AG04449 (cell line): ENCODE data around the gene TXNRD1.

Experiments used
- CTCF ChIA-PET: fragments of 350-600 bp; formaldehyde crosslinking; extraction: SDS; loops from one replicate; lab custom pipeline; 2021; ENCODE audit warnings: antibody characterized with exemption; lab: Yijun Ruan, JAX
- POLR2A ChIA-PET: fragments of 400-600, 350-600 bp; formaldehyde crosslinking; extraction: SDS; loops from one replicate; lab custom pipeline; 2020; ENCODE audit warnings: antibody characterized with exemption, inconsistent platforms; lab: Yijun Ruan, JAX
- DNase-seq: peaks from one replicate; pipeline ENCODE4 v3.0.0-alpha.2; 2010; ENCODE audit warnings: low read depth, low spot score
- H3K4me3 ChIP-seq: 2 replicates; pipeline ENCODE4 v1.5.1; 2011; ENCODE audit warnings: low read depth, mild to moderate bottlenecking, control low read depth, low read length
- TF ChIP-seq, protein P1 (sequence below): IDR thresholded peaks from one replicate; pipeline ENCODE4 v1.5.1; 2011; ENCODE audit warnings: mild to moderate bottlenecking, moderate library complexity, low read length, control low read depth, inconsistent platforms; ENCODE audit not compliant: insufficient read depth; ENCODE audit errors: missing control alignments

The TXNRD1 gene

DNA sequence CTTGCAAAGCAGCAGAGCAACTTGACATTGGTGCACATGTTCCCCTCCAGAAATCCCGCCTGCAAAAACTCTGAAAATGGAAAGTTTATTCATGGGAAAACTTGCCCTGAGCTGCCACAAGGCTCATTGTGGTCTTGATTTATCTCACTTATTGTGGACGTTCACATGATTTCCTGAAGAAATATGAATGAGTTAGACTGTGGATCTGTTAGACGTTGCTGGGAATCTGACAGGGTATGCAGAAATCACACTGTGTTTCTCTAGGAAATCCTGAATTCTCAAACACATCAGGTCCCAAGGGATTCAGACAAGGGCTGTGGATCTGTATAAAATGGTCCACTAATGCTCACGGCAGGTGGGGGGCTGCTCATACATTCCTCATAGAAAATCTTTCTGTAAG is 160.2 kb downstream of the TXNRD1 start:
- POLR2A ChIA-PET = no interaction called here
- DNase-seq = no peak
- CTCF ChIA-PET = interaction anchor here (1.1 to 4.6 kb wide), 2 partner anchors 174 to 501 kb away, joined by 4 to 18 read pairs; no protein-coding TSS in a partner anchor
- H3K4me3 ChIP-seq = no peak overlapping the region
- TF ChIP-seq, protein P1, sequence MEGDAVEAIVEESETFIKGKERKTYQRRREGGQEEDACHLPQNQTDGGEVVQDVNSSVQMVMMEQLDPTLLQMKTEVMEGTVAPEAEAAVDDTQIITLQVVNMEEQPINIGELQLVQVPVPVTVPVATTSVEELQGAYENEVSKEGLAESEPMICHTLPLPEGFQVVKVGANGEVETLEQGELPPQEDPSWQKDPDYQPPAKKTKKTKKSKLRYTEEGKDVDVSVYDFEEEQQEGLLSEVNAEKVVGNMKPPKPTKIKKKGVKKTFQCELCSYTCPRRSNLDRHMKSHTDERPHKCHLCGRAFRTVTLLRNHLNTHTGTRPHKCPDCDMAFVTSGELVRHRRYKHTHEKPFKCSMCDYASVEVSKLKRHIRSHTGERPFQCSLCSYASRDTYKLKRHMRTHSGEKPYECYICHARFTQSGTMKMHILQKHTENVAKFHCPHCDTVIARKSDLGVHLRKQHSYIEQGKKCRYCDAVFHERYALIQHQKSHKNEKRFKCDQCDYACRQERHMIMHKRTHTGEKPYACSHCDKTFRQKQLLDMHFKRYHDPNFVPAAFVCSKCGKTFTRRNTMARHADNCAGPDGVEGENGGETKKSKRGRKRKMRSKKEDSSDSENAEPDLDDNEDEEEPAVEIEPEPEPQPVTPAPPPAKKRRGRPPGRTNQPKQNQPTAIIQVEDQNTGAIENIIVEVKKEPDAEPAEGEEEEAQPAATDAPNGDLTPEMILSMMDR = no peak

DNA sequence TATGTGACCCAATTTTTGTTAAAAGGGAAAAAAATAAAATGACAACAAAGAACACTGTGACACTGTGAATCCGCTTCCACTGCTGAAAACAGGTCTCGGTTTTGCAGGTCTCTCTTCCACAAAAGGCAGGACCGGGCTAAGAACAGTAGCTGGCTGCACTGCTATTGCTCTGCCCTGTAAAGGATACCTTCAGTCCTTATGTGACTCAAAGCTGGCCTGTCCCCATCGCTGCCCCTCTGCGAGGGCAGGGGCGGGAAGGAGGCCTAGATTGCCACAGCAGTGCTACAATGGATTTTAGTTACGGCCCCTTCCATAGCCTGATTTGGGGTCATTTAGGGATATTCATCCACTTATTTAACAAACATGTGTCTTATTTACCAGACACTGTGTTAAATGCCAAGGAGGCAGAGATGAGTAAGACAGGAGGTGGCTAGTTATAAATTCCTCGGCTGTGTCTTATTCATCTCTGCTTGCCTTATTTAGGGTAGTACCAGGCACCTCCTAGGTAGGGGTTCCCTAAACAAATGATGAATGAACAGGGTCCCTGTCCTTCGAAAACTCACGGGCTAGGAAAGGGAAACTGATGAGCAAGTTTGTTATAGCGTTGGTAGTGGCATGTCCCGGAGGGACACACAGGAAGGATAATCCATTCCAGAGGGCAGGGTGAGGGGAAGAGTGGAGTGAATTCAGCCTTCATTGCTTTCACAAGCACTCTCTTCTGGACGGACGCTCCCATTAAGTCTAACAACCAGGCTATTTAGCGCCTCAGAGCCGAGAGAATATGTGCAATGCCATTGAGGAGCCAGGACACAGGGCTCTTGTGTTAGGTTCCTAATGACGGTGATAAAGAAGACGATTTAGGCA is 161.3 kb downstream of the TXNRD1 start:
- TF ChIP-seq, protein P1 = no peak
- DNase-seq = no peak
- H3K4me3 ChIP-seq = no peak overlapping the region
- ChIA-PET POLR2A (no interaction called here), CTCF (interaction anchor here (1.8 to 4.6 kb wide), 2 partner anchors 500 kb away, joined by 9 to 18 read pairs; no protein-coding TSS in a partner anchor)

DNA sequence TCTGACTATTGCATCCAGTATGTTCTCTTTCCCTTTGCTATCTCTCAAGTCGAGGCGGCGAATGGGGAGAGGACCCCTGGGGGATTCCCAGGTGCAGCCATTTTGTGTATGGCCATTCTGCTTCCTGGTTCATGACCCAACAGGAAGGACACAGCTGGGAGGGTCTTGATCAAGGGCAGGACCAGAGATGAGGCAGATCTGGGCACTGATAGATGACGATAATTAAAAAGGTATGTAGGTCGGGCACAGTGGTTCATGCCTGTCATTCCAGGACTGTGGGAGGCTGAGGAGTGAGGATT is 161.9 kb downstream of the TXNRD1 start:
- ChIA-PET CTCF (interaction anchor here (0.9 to 1.8 kb wide), 2 partner anchors 10 to 499 kb away, joined by 3 to 9 read pairs; no protein-coding TSS in a partner anchor), POLR2A (no interaction called here)
- TF ChIP-seq, protein P1 = no peak
- no peak for DNase-seq
- no peak overlapping the region for H3K4me3 ChIP-seq

DNA sequence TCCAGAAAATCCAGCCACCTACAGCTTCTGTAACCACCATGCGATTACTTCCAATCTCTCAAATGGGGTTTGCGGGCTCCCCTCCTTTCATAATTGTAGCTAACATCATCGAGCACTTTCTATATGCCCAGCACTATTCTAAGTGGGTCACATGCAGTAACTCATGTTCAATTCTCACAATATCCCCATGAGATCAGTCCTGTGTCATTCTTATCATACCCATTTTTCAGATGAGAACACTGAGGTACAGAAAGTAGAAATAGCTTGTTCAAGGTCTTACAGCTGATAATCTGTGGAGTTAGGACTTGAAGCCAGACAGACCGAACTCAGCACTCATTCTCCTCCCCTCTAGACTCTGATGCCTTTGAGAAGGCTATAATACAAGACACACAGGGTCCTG is 162.8 kb downstream of the TXNRD1 start:
- ChIA-PET CTCF (interaction anchor here (0.9 to 1.8 kb wide), 3 partner anchors 9 to 498 kb away, joined by 3 to 9 read pairs (median 4); no protein-coding TSS in a partner anchor), POLR2A (no interaction called here)
- TF ChIP-seq, protein P1 = no peak

DNA sequence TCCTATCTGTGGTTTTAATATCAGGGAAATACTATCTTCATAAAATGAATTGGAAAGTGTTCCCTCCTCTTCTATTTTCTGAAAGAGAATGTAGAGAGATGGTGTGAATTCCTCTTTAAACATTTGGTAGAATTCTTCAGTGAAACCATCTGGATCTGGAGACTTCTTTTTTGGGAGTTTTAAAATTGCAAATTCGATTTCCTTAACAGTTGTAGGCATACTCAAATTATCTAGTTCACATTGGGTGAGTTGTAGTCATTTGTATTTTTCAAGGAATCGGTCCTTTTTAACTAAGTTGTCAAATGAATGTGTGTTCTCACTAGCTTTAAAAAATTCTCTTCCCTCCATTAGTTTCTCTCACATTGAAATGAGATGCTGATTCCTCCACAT is 165.8 kb downstream of the TXNRD1 start:
- ChIA-PET POLR2A (no interaction called here), CTCF (interaction anchor here (0.6 to 5.2 kb wide), 114 partner anchors 9 to 710 kb away, joined by 3 to 144 read pairs (median 5); partner anchors contain the start of gene CHST11)
- no peak overlapping the region for H3K4me3 ChIP-seq
- DNase-seq = no peak
- TF ChIP-seq, protein P1 = no peak

More for the DNA sequence above, 162.8 kb downstream of the TXNRD1 start:
- DNase-seq = no peak
- H3K4me3 ChIP-seq = no peak overlapping the region

DNA sequence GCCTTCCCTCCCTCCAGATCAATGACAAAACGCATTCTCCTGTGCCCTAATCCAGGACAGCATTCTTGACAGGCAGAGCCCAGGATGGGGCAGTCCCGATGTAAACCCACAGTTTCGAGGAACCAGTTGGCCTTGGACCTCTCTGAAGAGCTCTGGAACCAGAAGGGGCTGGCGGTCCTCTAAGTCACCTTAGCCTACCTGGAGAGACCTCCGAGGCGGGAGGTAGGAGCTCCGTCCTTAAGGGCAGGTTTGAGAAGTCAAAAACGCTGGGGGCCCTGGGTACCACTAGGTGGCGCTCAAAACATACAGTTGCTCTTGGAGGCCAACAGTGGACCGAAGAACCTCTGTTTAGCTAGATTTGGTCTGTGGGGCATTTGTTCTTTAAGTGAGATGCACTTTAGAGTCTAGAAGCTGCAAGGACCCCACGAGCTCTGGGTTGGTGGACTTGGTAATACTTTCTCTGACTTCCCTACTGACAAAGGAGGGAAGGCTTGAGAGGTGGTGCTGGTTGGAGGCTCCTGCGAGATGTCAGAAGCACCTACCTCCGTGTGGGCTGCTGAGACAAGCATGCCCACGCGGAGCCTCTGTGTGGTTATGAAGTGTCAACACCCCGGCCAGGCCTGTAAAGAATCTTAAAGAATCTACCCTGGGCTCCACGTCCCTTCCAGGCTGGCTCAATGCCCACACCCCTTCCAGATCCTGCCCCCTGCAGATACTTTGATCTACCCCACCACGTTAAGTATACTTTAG is 166.3 kb downstream of the TXNRD1 start:
- no peak overlapping the region for H3K4me3 ChIP-seq
- ChIA-PET CTCF (interaction anchor here (0.6 to 5.2 kb wide), 119 partner anchors 8 to 710 kb away, joined by 3 to 144 read pairs (median 5); partner anchors contain the start of gene CHST11), POLR2A (no interaction called here)
- TF ChIP-seq, protein P1 = peak; percentile 88
- no peak for DNase-seq
